Adrenal gland (tissue), 12 donors: ENCODE measurements around the gene KIR3DL1. TPM values are rescaled to one million over a fixed set of nuclear protein-coding genes. Genes with fewer than 3 reads are reported as not detected.
"Not testable (repeated sequence)": the region's sequence is repeated elsewhere in the genome, so short reads cannot be mapped to it uniquely, and the experiment has no call there.

Experiments used
- DNase-seq, 7 donors: peaks; one replicate each; pipeline ENCODE4 v3.0.0-alpha.2; 2019 to 2020
- H3K27ac ChIP-seq, 5 donors: fragments of 200-600 bp; sonication (generic) in 4 of 5; 1 replicate in 3 of 5; 2 replicates in 2 of 5; pipeline versions ENCODE4 v1.5.1 to v1.8.0; 2016 to 2020; ENCODE audit warnings: mild to moderate bottlenecking in 1 of 5
- H3K27me3 ChIP-seq: fragments of 200-600 bp; 2 replicates; pipeline ENCODE4 v1.8.0; 2021
- H3K36me3 ChIP-seq, 2 donors: fragments of 200-600 bp; replicated peaks in 1 of 2; 1 replicate in 1 of 2; 2 replicates in 1 of 2; pipeline versions ENCODE4 v1.5.1 to v1.8.0; 2018 to 2022
- H3K4me1 ChIP-seq, 2 donors: fragments of 200-600 bp; replicated peaks in 1 of 2; 1 replicate in 1 of 2; 2 replicates in 1 of 2; pipeline versions ENCODE4 v1.5.1 to v1.8.0; 2018 to 2021
- H3K4me3 ChIP-seq, 4 donors: fragments of 200-600 bp; sonication (generic) in 3 of 4; one replicate each; pipeline ENCODE4 v1.5.1; 2016 to 2018
- H3K9me3 ChIP-seq, 3 donors: fragments of 200-600 bp; sonication (generic) in 1 of 3; replicated peaks in 1 of 3; 1 replicate in 2 of 3; 2 replicates in 1 of 3; pipeline versions ENCODE4 v1.5.1 to v1.8.0; 2016 to 2021
- CTCF ChIP-seq, 6 experiments: fragments of 450-650 bp in 4 of 6; fragments of 200-600 bp in 2 of 6; sonication (generic) in 1 of 6; IDR thresholded peaks; 1 replicate in 5 of 6; 2 replicates in 1 of 6; pipeline versions ENCODE4 v1.5.1 to v1.8.0; 2016 to 2021; ENCODE audit warnings: antibody characterized with exemption in 6 of 6, mild to moderate bottlenecking in 2 of 6, moderate library complexity in 1 of 6
- POLR2A ChIP-seq, 2 donors: fragments of 450-650 bp; IDR thresholded peaks; one replicate each; pipeline ENCODE4 v1.6.1; 2017; ENCODE audit warnings: antibody characterized with exemption in 2 of 2, mild to moderate bottlenecking in 2 of 2, moderate library complexity in 1 of 2
- WGBS, 4 donors: extraction: QIAGEN DNeasy Blood & Tissue Kit in 2 of 4; methylation state at CpG; one replicate each; pipeline versions ENCODE4 v1.1.5 to v1.1.7; 2013 to 2017; 5-methylcytosine and 5-hydroxymethylcytosine counted together
- intact Hi-C, 2 donors: fragments of 100-400 bp; cut with DNase I; formaldehyde crosslinking; loops; one replicate each; pipeline versions ENCODE4 v1.14.1 to v1.15.0; 2022 to 2023
- polyA plus RNA-seq, 3 donors: library from polyadenylated mRNA; stranded (reverse); fragments of 200-250 nt in 2 of 3; fragments of 350-450 nt in 1 of 3; fragmentation: Illumina TruSeq in 1 of 3; extraction: RNeasy Lipid Tissue Mini Kit (QIAGEN cat#74804) in 1 of 3; gene quantifications; one replicate each; pipeline ENCODE4 v1.2.3, GENCODE V29; 2013 to 2014
- total RNA-seq, 9 donors: library from RNA; depleted of rRNA in 4 of 9; stranded (reverse); fragments of >200 nt in 4 of 9; fragments of 120-200 nt in 1 of 9; fragmentation: NEBNext Ultra II Directional in 1 of 9; extraction: Animal tissue kit (Norgen Biotek cat#: 25700) in 1 of 9; gene quantifications; one replicate each; pipeline versions ENCODE4 v1.1.0 to v1.2.4, GENCODE V29; 2013 to 2023
- donor health status: healthy with polysubstance abuse.
- donor health status: Bipolar disorder and iron deficiency.
- donor health status: DM: yes; HTN: yes; CAD: no.
- donor health status: DM: no; HTN: no; CAD: no.
- donor health status: DM: no; HTN: no; CAD: no.
- donor health status: DM: yes; HTN: yes; CAD: no.

Gene KIR3DL1
- total and polyA plus RNA-seq, 12 donors, result 0.09 to 0.11 TPM; not detected in 10

DNA sequence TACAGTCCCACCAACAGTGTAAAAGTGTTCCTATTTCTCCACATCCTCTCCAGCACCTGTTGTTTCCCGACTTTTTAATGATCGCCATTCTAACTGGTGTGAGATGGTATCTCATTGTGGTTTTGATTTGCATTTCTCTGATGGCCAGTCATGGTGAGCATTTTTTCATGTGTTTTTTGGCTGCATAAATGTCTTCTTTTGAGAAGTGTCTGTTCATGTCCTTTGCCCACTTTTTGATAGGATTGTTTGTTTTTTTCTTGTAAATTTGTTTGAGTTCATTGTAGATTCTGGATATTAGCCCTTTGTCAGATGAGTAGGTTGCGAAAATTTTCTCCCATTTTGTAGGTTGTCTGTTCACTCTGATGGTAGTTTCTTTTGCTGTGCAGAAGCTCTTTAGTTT lies 47.2 kb downstream of the KIR3DL1 start:
- H3K4me3 ChIP-seq, intact Hi-C loops, H3K4me1 ChIP-seq, H3K9me3 ChIP-seq, H3K36me3 ChIP-seq, H3K27me3 ChIP-seq, H3K27ac ChIP-seq, DNase-seq: not testable (repeated sequence)
- WGBS, 4 donors, result 72 to 100% (median 90%) methylated on average over 1 to 2 of the region's 3 CpGs

DNA sequence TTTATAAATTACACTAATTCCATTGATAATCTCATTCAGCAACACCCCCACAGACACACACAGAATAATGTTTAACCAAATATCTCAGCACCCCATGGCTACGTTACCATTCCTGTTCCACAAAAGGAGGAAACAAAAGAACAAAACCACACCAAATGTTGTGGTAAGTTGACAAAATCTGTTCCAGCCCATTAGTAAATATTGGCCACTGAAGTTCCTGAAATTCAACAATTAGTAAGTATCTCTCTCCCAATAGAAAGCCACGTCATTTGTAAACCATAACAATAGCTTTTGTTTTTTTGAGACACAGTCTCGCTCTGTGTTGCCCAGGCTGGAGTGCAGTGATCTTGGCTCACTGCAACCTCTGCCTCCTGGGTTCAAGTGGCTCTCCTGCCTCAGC lies 55.4 kb downstream of the KIR3DL1 start:
- WGBS, 4 donors, result 59 to 65% (median 64%) methylated on average over 3 of the region's 3 CpGs
- no peaks in the 10 kb centered on the region for H3K4me1 ChIP-seq
- TF ChIP-seq CTCF (IDR thresholded peaks at IDR 0.05) (no peak), POLR2A (IDR thresholded peaks at IDR 0.05) (no peak)
- intact Hi-C loops, result no loop called here
- H3K4me3 ChIP-seq, result no peak overlapping the region
- no peak for DNase-seq
- no peak overlapping the region for H3K27ac ChIP-seq
- no peaks in the 10 kb centered on the region for H3K36me3 ChIP-seq
- H3K9me3 ChIP-seq, result no peaks in the 10 kb centered on the region
- no peaks in the 10 kb centered on the region for H3K27me3 ChIP-seq

- intact Hi-C loops, result no loop called here
- no peak within 1 kb of the TSS for H3K27ac ChIP-seq
- WGBS, 4 donors, result 57 to 70% (median 59%) methylated on average over 8 of the region's 8 CpGs
- no peaks in the 10 kb centered on the region for H3K27me3 ChIP-seq
- peak in 3 of 7 donors; percentile 8 to 25 (median 21) for DNase-seq
- no peaks in the 10 kb centered on the region for H3K9me3 ChIP-seq
- no peaks in the 10 kb centered on the region for H3K36me3 ChIP-seq
- H3K4me1 ChIP-seq, result no peaks in the 10 kb centered on the region
- TF ChIP-seq POLR2A (IDR thresholded peaks at IDR 0.05) (no peak), CTCF (IDR thresholded peaks at IDR 0.05) (no peak)
- no peak within 1 kb of the TSS for H3K4me3 ChIP-seq
Measured at GRCh38 chr19:54873990-54874389, 57.7 kb downstream of the KIR3DL1 start, which contains the start of gene FCAR. FCAR (plus strand) TSS chr19:54874235; CDS start chr19:54874290, 55 bp downstream.

- TF ChIP-seq POLR2A (IDR thresholded peaks at IDR 0.05), result no peak
- TF ChIP-seq CTCF (IDR thresholded peaks at IDR 0.05), result no peak
- 47 to 58% (median 53%) methylated on average over 2 of the region's 2 CpGs for WGBS, 4 donors
- Histone ChIP-seq H3K27me3 (peaks cover 1% of the 10 kb centered on the region), H3K4me3 (no peak overlapping the region), H3K9me3 (no peaks in the 10 kb centered on the region), H3K36me3 (no peaks in the 10 kb centered on the region), H3K4me1 (no peaks in the 10 kb centered on the region), H3K27ac (no peak overlapping the region)
- intact Hi-C loops, result no loop called here
- DNase-seq, result no peak
Measured at GRCh38 chr19:54875506-54875905, 59.2 kb downstream of the KIR3DL1 start.

DNA sequence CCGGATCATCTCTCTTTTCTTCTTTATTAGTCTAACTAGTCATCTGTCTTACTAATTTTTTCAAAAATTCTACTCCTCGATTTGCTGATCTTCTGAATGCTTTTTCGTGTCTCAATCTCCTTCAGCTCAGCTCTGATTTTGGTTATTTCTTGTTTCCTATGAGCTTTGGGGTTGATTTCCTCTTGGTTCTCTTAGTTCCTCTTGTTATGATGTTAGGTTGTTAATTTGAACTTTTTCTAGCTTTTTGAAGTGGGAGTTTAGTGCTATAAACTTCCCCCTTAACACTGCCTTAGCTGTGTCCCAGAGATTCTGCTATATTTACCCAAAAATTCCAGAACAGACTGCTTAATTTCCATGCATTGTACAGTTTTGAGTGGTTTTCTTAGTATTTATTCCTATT lies 61.2 kb downstream of the KIR3DL1 start:
- 46 to 66% (median 51%) methylated on average over 3 of the region's 3 CpGs for WGBS, 4 donors
- H3K4me3 ChIP-seq, result no peak overlapping the region
- no peak overlapping the region for H3K27ac ChIP-seq
- peaks cover 8% of the 10 kb centered on the region for H3K27me3 ChIP-seq
- H3K36me3 ChIP-seq, result no peaks in the 10 kb centered on the region
- TF ChIP-seq CTCF (IDR thresholded peaks at IDR 0.05) (no peak), POLR2A (IDR thresholded peaks at IDR 0.05) (no peak)
- no peaks in the 10 kb centered on the region for H3K4me1 ChIP-seq
- intact Hi-C loops, result no loop called here
- no peaks in the 10 kb centered on the region for H3K9me3 ChIP-seq
- DNase-seq, result no peak
